Measurements from ENCODE around the gene SLC35B2.

GRCh38 chr6:44251576-44252524, 5.5 kb downstream of the SLC35B2 start:
- TF ChIP-seq SUZ12 (IDR thresholded peaks at IDR 0.05; ENCODE audit: extremely low read depth, insufficient read depth, insufficient read length) = no peak
- no peak for TF ChIP-seq ZNF274 (IDR thresholded peaks at IDR 0.05; ENCODE audit: low read depth, low read length)
